IMR-90 (cell line): ENCODE measurements around the gene MFRP.

Experiments used
- BHLHE40 ChIP-seq: fragments of 150-350 bp; IDR thresholded peaks from 2 replicates; pipeline ENCODE4 v1.6.1; 2016; ENCODE audit warnings: mild to moderate bottlenecking, low read depth, low read length
- CEBPB ChIP-seq: IDR thresholded peaks from 2 replicates; pipeline ENCODE4 v1.6.1; 2012; ENCODE audit warnings: low read depth, low read length, improper control_type of control experiment
- CTCF ChIP-seq: conservative IDR thresholded peaks from 2 replicates; pipeline ENCODE4 v1.5.1; 2012; ENCODE audit warnings: mild to moderate bottlenecking, low read depth, low read length, improper control_type of control experiment
- ELK1 ChIP-seq: fragments of 150-350 bp; IDR thresholded peaks from 2 replicates; pipeline ENCODE4 v1.6.1; 2016; ENCODE audit warnings: low read depth, mild to moderate bottlenecking, low read length, moderate library complexity, borderline replicate concordance
- MAFK ChIP-seq: IDR thresholded peaks from 2 replicates; pipeline ENCODE4 v1.6.1; 2012; ENCODE audit warnings: low read depth, low read length, improper control_type of control experiment
- MAZ ChIP-seq: IDR thresholded peaks from 2 replicates; pipeline ENCODE4 v1.6.1; 2012; ENCODE audit warnings: low read depth, mild to moderate bottlenecking, low read length, improper control_type of control experiment, moderate library complexity, borderline replicate concordance
- MXI1 ChIP-seq: IDR thresholded peaks from 2 replicates; pipeline ENCODE4 v1.6.1; 2012; ENCODE audit warnings: low read depth, mild to moderate bottlenecking, low read length, moderate library complexity, borderline replicate concordance
- NFE2L2 ChIP-seq: fragments of 150-350 bp; IDR thresholded peaks from 2 replicates; pipeline ENCODE4 v1.6.1; 2016; ENCODE audit warnings: low read depth, mild to moderate bottlenecking, low read length
- POLR2A ChIP-seq: IDR thresholded peaks from 2 replicates; pipeline ENCODE4 v1.6.1; 2012; ENCODE audit warnings: mild to moderate bottlenecking, low read depth, low read length
- RAD21 ChIP-seq: IDR thresholded peaks from 2 replicates; pipeline ENCODE4 v1.6.1; 2012; ENCODE audit warnings: low read length, improper control_type of control experiment
- RCOR1 ChIP-seq: IDR thresholded peaks from 2 replicates; pipeline ENCODE4 v1.6.1; 2012; ENCODE audit warnings: mild to moderate bottlenecking, low read length, improper control_type of control experiment; ENCODE audit not compliant: insufficient replicate concordance
- RFX5 ChIP-seq: IDR thresholded peaks from 2 replicates; pipeline ENCODE4 v1.8.0; 2012; ENCODE audit warnings: low read depth, mild to moderate bottlenecking, low read length, moderate library complexity
- SMC3 ChIP-seq: fragments of 150-350 bp; IDR thresholded peaks from 2 replicates; pipeline ENCODE4 v1.6.1; 2016; ENCODE audit warnings: low read depth, mild to moderate bottlenecking, antibody characterized with exemption, low read length, moderate library complexity
- TF ChIP-seq, protein P1 (sequence below): fragments of 150-350 bp; IDR thresholded peaks from 2 replicates; pipeline ENCODE4 v1.6.1; 2017; ENCODE audit warnings: mild to moderate bottlenecking, antibody characterized with exemption, low read length, low read depth

- TF ChIP-seq CTCF (no peak), MXI1 (no peak), MAZ (no peak), RCOR1 (no peak), POLR2A (no peak), ELK1 (no peak), RAD21 (no peak), MAFK (no peak), BHLHE40 (no peak), SMC3 (no peak), NFE2L2 (no peak), CEBPB (no peak), RFX5 (no peak)
- TF ChIP-seq, protein P1, sequence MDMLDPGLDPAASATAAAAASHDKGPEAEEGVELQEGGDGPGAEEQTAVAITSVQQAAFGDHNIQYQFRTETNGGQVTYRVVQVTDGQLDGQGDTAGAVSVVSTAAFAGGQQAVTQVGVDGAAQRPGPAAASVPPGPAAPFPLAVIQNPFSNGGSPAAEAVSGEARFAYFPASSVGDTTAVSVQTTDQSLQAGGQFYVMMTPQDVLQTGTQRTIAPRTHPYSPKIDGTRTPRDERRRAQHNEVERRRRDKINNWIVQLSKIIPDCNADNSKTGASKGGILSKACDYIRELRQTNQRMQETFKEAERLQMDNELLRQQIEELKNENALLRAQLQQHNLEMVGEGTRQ = no peak
Measured at GRCh38 chr11:119319136-119319699, 27.3 kb downstream of the MFRP start.
